ENCODE measurements around the gene RGPD5.
"Not testable (repeated sequence)": the region's sequence is repeated elsewhere in the genome, so short reads cannot be mapped to it uniquely, and the experiment has no call there.

Gene RGPD5

DNA sequence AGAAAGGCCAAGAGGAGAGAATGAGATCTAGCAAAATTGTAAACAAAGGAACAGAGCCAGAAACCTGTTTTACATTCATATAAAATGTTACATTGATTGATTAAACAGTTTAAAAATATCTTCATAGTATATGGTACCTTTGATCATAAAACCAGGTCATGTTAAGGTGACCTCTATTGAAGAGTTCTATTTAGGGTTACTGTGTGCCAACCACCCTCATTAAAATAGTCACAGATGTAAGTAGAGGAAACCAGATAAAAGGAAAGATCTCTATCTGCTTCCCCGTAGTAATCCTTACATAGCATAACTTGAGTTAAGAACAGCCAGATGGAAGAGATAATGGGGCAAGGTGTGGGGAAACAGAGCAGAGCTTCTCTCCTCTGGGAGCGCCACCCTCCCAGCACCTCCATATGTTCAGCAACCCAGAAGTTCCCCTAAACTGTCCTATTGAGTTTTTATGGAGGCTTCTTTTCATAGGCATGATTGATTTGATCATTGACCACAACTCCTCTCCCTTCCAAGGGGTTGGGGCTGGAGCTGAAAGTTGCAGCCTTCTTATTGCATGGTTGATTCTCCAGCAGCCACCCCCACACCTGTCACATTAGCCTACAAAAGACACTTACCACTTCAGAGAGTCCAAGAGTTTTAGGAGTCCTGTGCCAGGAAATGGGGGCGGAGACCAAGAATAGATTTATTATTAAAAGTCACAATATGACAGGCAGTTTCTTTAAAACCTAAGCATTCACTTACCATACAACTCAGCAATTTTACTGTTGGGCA is 101.2 kb downstream of the RGPD5 start:
- H3K4me1 ChIP-seq (ENCODE audit: insufficient read depth, low read length); H3K4me3 ChIP-seq (ENCODE audit: low read depth in 1 of 2, low read length in 2 of 2); H3K27ac ChIP-seq (ENCODE audit: low read depth, low read length); H3K9ac ChIP-seq (ENCODE audit: low read length); H3K36me3 ChIP-seq (ENCODE audit: insufficient read depth, low read length); H3K9me3 ChIP-seq (ENCODE audit: low read length); H3K27me3 ChIP-seq (ENCODE audit: control insufficient read depth in 1 of 2, insufficient read depth in 2 of 2, low read length in 2 of 2): not testable (repeated sequence)

DNA sequence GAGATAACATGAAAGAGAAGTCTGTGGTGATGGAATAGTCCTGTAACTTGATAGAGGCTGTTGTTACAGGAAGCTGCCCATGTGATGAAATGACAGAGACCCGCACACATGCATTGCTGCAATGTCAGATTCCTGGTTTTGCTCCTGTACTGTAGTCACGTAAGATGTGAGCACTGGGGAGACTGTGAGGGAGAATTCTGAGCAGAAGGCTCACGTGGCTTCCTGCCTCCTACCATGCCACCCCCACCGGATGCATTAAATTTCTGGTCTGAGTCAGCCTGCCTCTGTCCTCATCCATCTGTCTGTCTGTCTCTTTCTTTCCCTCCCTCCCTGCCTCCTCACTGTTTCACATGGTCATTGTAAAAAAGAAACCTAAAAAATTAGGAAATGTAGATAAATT is 102.1 kb downstream of the RGPD5 start:
- not testable (repeated sequence) for H3K9ac ChIP-seq (ENCODE audit: low read length); H3K4me3 ChIP-seq (ENCODE audit: low read depth in 1 of 2, low read length in 2 of 2); H3K27ac ChIP-seq (ENCODE audit: low read depth, low read length); H3K27me3 ChIP-seq (ENCODE audit: control insufficient read depth in 1 of 2, insufficient read depth in 2 of 2, low read length in 2 of 2); H3K36me3 ChIP-seq (ENCODE audit: insufficient read depth, low read length); H3K4me1 ChIP-seq (ENCODE audit: insufficient read depth, low read length); H3K9me3 ChIP-seq (ENCODE audit: low read length)

DNA sequence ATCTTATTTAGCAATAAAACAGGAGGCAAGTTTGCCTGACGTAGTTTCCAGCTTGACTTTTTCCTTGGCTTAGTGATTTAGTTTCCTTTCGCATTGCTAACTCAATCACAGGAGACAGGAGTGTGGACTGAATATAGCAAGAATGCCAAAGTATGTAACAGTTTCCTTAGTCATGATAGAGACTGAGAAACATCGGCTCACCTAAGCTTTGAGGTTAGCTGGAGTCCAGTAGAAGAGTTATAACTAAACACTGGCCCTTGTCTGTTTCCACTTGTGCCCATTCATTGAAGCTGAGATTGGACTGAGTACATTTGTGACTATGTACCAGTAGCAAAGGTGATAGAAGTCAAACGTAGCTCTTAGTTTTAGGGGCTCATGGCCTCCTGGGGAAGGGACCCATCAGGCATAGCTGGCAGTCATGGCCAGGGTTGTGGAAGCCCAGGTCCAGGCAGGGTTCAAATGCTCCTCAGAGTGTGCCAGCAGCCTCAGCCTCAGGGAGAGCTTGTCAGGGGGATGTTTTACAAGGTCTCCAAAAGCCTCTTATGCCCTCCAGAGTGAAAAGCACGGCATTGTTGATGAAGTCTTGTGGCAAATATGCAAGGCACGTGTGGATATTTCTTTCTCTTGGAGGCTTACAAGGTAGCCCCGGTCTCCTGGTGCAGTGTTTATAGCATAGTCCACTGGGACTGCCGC is 103.8 kb downstream of the RGPD5 start:
- not testable (repeated sequence) for H3K4me3 ChIP-seq (ENCODE audit: low read depth in 1 of 2, low read length in 2 of 2); H3K9me3 ChIP-seq (ENCODE audit: low read length); H3K9ac ChIP-seq (ENCODE audit: low read length); H3K27me3 ChIP-seq (ENCODE audit: control insufficient read depth in 1 of 2, insufficient read depth in 2 of 2, low read length in 2 of 2); H3K27ac ChIP-seq (ENCODE audit: low read depth, low read length); H3K4me1 ChIP-seq (ENCODE audit: insufficient read depth, low read length); H3K36me3 ChIP-seq (ENCODE audit: insufficient read depth, low read length)

DNA sequence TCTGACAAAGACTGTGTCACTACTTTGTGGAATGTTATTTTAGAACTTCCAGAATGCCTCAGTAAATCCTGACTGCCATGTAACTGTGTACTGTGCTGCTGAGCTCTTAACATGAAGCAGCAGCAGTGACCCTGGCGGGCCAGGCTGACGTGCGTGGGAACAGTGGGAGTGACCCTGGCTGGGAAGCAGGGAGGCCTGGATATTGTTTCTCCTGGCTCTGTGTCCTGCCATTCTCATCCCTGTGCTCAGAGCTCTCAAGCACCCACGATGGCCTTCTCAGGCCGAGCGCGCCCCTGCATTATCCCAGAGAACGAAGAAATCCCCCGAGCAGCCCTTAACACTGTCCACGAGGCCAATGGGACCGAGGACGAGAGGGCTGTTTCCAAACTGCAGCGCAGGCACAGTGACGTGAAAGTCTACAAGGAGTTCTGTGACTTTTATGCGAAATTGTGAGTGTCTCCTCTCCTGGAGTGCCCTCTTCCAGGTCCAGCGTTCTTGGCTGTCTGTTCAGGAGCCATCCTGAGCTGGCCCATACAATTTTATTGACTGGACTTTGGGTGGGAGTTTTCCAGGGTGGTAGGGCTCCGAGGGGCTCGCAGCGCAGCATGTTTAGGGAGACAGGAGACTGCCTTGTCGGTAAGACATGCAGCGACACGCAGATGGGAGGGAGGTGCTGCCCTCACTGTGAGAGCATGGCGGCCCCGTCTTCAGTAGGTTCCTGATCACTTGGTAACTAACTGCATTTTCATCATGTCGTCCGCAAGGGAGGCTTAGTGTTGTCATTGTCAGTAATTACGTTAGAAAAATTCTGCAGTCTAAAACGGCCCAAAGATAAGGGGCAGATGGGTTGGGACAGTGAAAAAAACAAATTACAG is 104.6 kb downstream of the RGPD5 start, which contains the start of gene LIMS3:
Gene LIMS3, plus strand, starts transcription at position 227 of the 875 bp plus-strand sequence. Its CDS starts 41 bp downstream, at position 268.
- not testable (repeated sequence) for H3K9me3 ChIP-seq (ENCODE audit: low read length); H3K27me3 ChIP-seq (ENCODE audit: control insufficient read depth in 1 of 2, insufficient read depth in 2 of 2, low read length in 2 of 2); H3K4me1 ChIP-seq (ENCODE audit: insufficient read depth, low read length); H3K36me3 ChIP-seq (ENCODE audit: insufficient read depth, low read length); H3K9ac ChIP-seq (ENCODE audit: low read length); H3K4me3 ChIP-seq (ENCODE audit: low read depth in 1 of 2, low read length in 2 of 2); H3K27ac ChIP-seq (ENCODE audit: low read depth, low read length)

DNA sequence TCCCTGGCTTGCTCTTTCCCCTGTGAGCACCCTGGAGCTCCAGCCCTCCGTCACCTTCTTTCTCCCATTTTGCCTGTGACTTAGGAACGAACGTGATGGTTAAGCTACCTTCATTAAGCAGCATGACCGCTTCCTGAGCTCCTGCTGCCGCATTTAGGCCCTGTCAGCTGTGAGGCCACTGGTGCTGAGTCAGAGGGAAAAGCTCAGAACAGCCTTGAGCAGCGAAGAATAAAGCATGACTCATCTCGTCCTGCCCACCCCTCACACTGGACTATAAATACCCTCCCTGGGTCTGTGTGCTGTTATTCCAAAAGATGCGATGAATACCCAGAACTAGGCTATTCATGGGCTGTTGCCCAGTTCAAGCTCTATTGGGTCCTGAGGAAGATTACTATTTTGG is 111.7 kb downstream of the RGPD5 start:
- H3K9ac ChIP-seq (ENCODE audit: low read length); H3K4me1 ChIP-seq (ENCODE audit: insufficient read depth, low read length); H3K27ac ChIP-seq (ENCODE audit: low read depth, low read length); H3K27me3 ChIP-seq (ENCODE audit: control insufficient read depth in 1 of 2, insufficient read depth in 2 of 2, low read length in 2 of 2); H3K9me3 ChIP-seq (ENCODE audit: low read length); H3K4me3 ChIP-seq (ENCODE audit: low read depth in 1 of 2, low read length in 2 of 2); H3K36me3 ChIP-seq (ENCODE audit: insufficient read depth, low read length): not testable (repeated sequence)
